GM12801 (cell line): ENCODE measurements around the gene UGT8.

Experiments used
- TF ChIP-seq, protein P1 (sequence below): IDR thresholded peaks from one replicate; pipeline ENCODE4 v1.5.1; 2011; ENCODE audit warnings: control low read depth; ENCODE audit not compliant: insufficient read length; ENCODE audit errors: extremely low read depth

The UGT8 gene

DNA sequence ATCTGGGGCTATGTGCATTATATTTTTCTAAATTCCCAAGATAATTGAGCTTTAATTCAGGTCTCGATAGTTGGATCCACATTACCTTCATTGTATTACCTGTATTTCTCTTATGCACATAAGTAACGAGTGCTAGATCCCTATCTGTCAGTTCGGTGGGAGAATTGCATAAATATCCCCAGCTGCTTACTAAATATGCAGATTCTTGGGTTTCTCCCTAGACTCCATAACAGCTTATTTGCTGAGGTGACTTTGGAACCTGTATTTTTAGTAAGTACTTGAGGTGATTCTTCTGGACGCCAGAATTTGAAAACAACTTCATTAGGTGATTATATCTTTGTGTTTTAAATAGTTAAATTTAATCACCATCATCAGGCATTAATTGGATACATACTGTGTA, 15.0 kb downstream of the UGT8 start:
- TF ChIP-seq, protein P1, sequence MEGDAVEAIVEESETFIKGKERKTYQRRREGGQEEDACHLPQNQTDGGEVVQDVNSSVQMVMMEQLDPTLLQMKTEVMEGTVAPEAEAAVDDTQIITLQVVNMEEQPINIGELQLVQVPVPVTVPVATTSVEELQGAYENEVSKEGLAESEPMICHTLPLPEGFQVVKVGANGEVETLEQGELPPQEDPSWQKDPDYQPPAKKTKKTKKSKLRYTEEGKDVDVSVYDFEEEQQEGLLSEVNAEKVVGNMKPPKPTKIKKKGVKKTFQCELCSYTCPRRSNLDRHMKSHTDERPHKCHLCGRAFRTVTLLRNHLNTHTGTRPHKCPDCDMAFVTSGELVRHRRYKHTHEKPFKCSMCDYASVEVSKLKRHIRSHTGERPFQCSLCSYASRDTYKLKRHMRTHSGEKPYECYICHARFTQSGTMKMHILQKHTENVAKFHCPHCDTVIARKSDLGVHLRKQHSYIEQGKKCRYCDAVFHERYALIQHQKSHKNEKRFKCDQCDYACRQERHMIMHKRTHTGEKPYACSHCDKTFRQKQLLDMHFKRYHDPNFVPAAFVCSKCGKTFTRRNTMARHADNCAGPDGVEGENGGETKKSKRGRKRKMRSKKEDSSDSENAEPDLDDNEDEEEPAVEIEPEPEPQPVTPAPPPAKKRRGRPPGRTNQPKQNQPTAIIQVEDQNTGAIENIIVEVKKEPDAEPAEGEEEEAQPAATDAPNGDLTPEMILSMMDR, result no peak

DNA sequence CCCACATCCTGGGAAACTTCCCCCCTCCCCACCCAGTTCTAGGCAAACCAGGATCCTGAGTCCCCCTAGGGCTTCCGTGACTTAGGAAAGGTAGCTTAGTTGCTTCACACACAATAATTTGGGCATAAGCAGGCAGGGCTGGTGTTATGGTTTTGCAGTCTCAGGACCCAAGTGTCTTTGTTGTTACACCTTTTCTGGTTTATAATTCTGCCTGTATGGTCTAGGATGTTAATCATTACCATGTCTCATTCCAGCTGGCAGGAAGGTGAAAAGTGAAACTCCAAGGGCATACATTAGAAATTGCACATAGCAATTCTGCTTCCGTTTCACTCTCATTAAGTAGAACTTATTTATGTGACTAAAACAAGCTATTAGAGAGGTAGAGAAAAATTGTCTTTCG, 16.8 kb downstream of the UGT8 start:
- TF ChIP-seq, protein P1, result no peak

- TF ChIP-seq, protein P1, result no peak
These were observed 27.6 kb downstream of the UGT8 start for GRCh38 chr4:114626196-114626595.

DNA sequence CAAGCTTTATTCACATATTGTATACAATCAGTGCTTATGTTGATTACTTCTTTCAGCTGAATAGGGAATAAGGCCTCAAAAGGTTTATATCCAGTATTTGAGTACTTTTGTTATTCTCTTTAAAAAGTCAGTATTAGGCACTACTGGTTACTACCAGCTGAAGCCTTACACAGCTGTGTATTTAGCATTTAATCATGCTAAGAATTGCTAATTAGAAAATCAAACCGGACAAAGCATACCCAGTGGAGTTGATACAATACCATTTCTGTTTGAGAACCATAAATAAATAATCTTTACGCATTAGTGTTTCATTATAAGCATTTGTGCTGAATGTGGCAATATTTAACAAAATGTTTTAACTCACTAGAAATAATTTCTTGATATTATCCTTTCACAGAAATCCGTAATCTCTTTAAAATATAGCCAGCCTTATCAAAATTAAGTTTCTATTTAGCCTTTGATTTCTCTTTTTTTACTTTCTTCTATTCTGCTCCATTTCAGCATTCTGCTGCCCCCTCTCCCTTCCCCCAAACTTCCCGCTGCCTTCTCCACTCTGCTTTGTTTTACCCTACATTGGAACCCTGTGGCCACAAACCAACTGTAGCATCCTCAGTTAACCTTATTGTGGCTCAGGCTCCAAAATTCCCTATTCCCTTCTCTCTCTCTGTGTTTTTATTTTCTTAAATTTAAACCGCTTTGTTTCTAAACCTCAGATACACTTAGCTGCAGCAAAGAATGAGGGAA, 37.8 kb downstream of the UGT8 start:
- TF ChIP-seq, protein P1, result no peak

GRCh38 chr4:114642173-114642780, 43.7 kb downstream of the UGT8 start:
- TF ChIP-seq, protein P1, result no peak

DNA sequence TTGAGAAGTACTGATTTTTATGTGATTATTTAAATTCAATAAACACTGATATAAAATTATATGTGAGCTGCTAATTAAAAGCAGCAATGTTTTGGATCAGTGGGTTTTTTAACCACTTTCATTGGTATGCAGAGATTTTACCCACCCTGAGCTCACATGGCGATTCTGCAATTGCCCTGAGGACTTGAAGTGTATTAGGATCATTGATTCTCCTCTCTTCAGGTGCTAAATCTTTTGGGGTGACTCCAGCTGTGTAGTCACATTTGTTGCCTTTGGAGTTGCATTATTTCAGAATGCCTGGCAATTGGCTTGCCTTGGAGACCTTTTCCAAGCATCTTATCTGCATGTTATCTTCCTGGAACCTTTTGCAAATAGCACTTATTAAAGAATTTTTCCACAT, 51.3 kb downstream of the UGT8 start:
- TF ChIP-seq, protein P1, result no peak

DNA sequence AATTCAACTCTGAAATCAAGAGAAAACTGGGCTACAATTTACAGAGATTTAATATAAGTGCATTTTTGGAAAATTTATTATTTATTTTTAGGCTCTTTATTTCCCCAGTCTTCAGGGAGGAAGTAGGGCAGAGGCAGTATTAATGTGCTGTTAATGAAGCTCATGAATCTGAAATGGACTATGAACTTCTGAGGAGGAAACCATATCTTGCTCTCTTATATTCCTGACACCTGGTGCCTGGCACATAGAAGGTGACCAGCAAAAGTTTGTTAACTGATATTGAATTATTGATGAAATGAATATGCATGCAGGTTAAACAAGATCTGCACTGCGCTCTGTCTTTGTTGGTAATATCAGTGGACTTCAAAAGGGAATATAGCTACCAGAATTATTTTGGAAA, 55.1 kb downstream of the UGT8 start:
- TF ChIP-seq, protein P1, result no peak
